Measurements from ENCODE around the gene MED16.

Gene MED16

GRCh38 chr19:916645-917322 lies 23.8 kb upstream of the MED16 start:
- Histone ChIP-seq H3K4me3 (ENCODE audit: low read depth, low read length, poor library complexity, severe bottlenecking) (peak overlapping the region; percentile 41), H3K27ac (ENCODE audit: low read depth, low read length, poor library complexity, severe bottlenecking) (no peak overlapping the region), H3K9ac (ENCODE audit: low read length) (no peak overlapping the region; the same call in 1 of the 2 replicates), H3K79me2 (ENCODE audit: insufficient read depth, low read length) (no peaks in the 10 kb centered on the region), H3K9me3 (ENCODE audit: low read length) (no peaks in the 10 kb centered on the region), H3F3A (ENCODE audit: insufficient read depth, low read length) (no peaks in the 10 kb centered on the region), H4K20me1 (ENCODE audit: insufficient read depth, low read length) (no peaks in the 10 kb centered on the region), H3K4me1 (ENCODE audit: insufficient read depth, low read length, severe bottlenecking) (peaks cover 40% of the 10 kb centered on the region), H3K9me2 (ENCODE audit: low read depth, low read length) (no peaks in the 10 kb centered on the region), H2AFZ (ENCODE audit: low read length) (no peak overlapping the region), H3K36me3 (ENCODE audit: insufficient read depth, low read length) (no peaks in the 10 kb centered on the region), H3K27me3 (ENCODE audit: insufficient read depth, low read length) (peaks cover 13% of the 10 kb centered on the region; the same call in 1 of the 2 replicates), H3K4me2 (ENCODE audit: low read length) (peak overlapping the region; percentile 64)
- TF ChIP-seq EZH2 (IDR thresholded peaks at IDR 0.05; ENCODE audit: borderline replicate concordance, low read length): no peak
- TF ChIP-seq CTCF (IDR thresholded peaks at IDR 0.05; ENCODE audit: low read length): no peak

- Histone ChIP-seq H3K27ac (ENCODE audit: low read depth, low read length, poor library complexity, severe bottlenecking) (peak within 1 kb of the TSS; percentile 58), H3K9me3 (ENCODE audit: low read length) (no peaks in the 10 kb centered on the region), H3K9me2 (ENCODE audit: low read depth, low read length) (no peaks in the 10 kb centered on the region), H3F3A (ENCODE audit: insufficient read depth, low read length) (peaks cover 3% of the 10 kb centered on the region; the same call in 1 of the 2 replicates), H3K27me3 (ENCODE audit: insufficient read depth, low read length) (peaks cover 10% of the 10 kb centered on the region; the same call in 1 of the 2 replicates), H2AFZ (ENCODE audit: low read length) (peak within 1 kb of the TSS; percentile 70; the same call in 1 of the 2 replicates), H3K79me2 (ENCODE audit: insufficient read depth, low read length) (no peaks in the 10 kb centered on the region), H3K9ac (ENCODE audit: low read length) (peak within 1 kb of the TSS; percentile 92), H3K4me3 (ENCODE audit: low read depth, low read length, poor library complexity, severe bottlenecking) (peak within 1 kb of the TSS; percentile 87), H3K36me3 (ENCODE audit: insufficient read depth, low read length) (0 out of 2 replicates have a peak, but pooled peaks cover 6% of the 10 kb centered on the region), H3K4me2 (ENCODE audit: low read length) (peak within 1 kb of the TSS; percentile 93), H4K20me1 (ENCODE audit: insufficient read depth, low read length) (no peaks in the 10 kb centered on the region), H3K4me1 (ENCODE audit: insufficient read depth, low read length, severe bottlenecking) (peaks cover 42% of the 10 kb centered on the region)
- TF ChIP-seq CTCF (IDR thresholded peaks at IDR 0.05; ENCODE audit: low read length) (no peak), EZH2 (IDR thresholded peaks at IDR 0.05; ENCODE audit: borderline replicate concordance, low read length) (no peak)
These were observed 20.2 kb upstream of the MED16 start, which contains the start of gene R3HDM4 for GRCh38 chr19:913080-913748. Gene R3HDM4 (minus strand): TSS chr19:913219. CDS start chr19:913157, 62 bp downstream.

GRCh38 chr19:912181-913079 lies 19.4 kb upstream of the MED16 start:
- peaks cover 6% of the 10 kb centered on the region; the same call in 1 of the 2 replicates for H3K27me3 ChIP-seq (ENCODE audit: insufficient read depth, low read length)
- H3K9me2 ChIP-seq (ENCODE audit: low read depth, low read length): no peaks in the 10 kb centered on the region
- TF ChIP-seq EZH2 (IDR thresholded peaks at IDR 0.05; ENCODE audit: borderline replicate concordance, low read length) (no peak), CTCF (IDR thresholded peaks at IDR 0.05; ENCODE audit: low read length) (no peak)
- H3F3A ChIP-seq (ENCODE audit: insufficient read depth, low read length): peaks cover 3% of the 10 kb centered on the region; the same call in 1 of the 2 replicates
- H3K4me3 ChIP-seq (ENCODE audit: low read depth, low read length, poor library complexity, severe bottlenecking): peak overlapping the region; percentile 79
- H4K20me1 ChIP-seq (ENCODE audit: insufficient read depth, low read length): no peaks in the 10 kb centered on the region
- H3K4me2 ChIP-seq (ENCODE audit: low read length): peak overlapping the region; percentile 53
- H3K9me3 ChIP-seq (ENCODE audit: low read length): no peaks in the 10 kb centered on the region
- H3K27ac ChIP-seq (ENCODE audit: low read depth, low read length, poor library complexity, severe bottlenecking): peak overlapping the region; percentile 58
- 0 out of 2 replicates have a peak, but pooled peaks cover 6% of the 10 kb centered on the region for H3K36me3 ChIP-seq (ENCODE audit: insufficient read depth, low read length)
- no peaks in the 10 kb centered on the region for H3K79me2 ChIP-seq (ENCODE audit: insufficient read depth, low read length)
- H3K4me1 ChIP-seq (ENCODE audit: insufficient read depth, low read length, severe bottlenecking): peaks cover 40% of the 10 kb centered on the region
- H2AFZ ChIP-seq (ENCODE audit: low read length): no peak overlapping the region
- H3K9ac ChIP-seq (ENCODE audit: low read length): peak overlapping the region; percentile 80
